ENCODE data around the gene RAI2.
A peak's percentile ranks its signal among the peaks of the same experiment; 100 is the strongest.
"Not testable (repeated sequence)": the region's sequence is repeated elsewhere in the genome, so short reads cannot be mapped to it uniquely, and the experiment has no call there.

RAI2 gene

DNA sequence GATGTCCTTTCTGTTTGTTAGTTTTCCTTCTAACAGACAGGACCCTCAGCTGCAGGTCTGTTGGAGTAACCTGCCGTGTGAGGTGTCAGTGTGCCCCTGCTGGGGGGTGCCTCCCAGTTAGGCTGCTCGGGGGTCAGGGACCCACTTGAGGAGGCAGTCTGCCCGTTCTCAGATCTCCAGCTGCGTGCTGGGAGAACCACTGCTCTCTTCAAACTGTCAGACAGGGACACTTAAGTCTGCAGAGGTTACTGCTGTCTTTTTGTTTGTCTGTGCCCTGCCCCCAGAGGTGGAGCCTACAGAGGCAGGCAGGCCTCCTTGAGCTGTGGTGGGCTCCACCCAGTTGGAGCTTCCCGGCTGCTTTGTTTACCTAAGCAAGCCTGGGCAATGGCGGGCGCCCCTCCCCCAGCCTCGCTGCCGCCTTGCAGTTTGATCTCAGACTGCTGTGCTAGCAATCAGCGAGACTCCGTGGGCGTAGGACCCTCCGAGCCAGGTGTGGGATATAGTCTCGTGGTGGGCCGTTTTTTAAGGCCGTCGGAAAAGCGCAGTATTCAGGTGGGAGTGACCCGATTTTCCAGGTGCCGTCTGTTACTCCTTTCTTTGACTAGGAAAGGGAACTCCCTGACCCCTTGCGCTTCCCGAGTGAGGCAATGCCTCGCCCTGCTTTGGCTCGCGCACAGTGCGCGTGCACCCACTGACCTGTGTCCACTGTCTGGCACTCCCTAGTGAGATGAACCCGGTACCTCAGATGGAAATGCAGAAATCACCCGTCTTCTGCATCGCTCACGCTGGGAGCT lies 74.3 kb downstream of the RAI2 start:
- DNase-seq (ENCODE audit: low read depth in 2 of 2) = not testable (repeated sequence)

DNA sequence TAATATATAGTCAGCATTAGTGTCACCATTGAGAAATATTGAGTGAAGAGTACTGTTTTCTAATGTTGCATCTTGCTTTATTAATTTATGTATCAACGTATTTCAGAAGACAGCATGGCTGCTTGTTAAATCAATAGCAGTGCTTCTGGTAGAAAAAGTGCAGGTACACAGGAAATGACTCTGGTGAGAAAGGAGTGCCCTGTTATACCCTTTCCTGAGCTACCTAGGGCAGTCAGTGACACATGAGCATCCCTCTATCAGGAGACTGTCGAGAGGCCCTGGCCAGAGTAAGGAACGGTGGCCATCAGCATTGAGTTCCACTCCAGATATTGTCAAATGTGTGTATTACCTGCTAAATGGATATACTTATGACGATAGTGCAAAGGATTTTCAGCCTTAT lies 81.7 kb downstream of the RAI2 start:
- DNase-seq (ENCODE audit: low read depth in 2 of 2) = no peak

DNA sequence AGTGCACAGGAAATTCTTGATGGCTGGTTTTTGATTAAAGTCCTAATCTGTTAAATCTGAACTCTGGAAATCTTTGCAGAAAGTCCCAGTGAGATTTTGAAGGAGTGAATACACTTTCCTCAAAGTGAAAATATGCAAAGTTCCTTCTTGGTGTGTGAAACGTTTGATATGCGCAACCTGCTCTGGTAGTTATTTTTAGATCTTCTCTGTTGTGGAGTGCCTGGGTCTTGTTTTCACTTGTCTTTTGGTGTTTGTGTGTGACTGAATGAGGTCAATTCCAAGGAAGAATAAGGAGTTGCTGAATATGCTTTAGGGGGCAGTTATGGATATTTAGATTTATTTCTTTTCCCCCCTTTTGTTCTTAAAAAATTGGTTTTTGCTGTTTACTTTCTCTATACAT lies 82.1 kb downstream of the RAI2 start:
- DNase-seq (ENCODE audit: low read depth in 2 of 2) = no peak

DNA sequence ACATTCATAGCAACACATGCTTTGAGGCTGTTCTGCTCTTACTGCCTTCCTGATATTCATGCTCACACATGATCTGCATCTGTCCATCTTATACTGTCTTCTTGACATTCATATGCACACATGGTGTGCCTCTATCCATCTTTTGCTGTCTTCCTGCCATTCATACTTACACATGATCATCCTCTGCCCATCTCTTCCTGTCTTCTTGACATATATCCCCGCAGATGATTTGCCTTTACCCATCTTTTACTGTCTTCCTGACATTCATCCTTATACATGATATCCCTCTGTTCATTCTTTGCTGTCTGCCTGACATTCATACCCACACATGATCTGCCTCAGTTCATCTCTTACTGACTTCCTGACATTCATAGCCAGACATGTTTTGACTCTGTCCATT lies 87.0 kb downstream of the RAI2 start:
- DNase-seq (ENCODE audit: low read depth in 2 of 2) = no peak

DNA sequence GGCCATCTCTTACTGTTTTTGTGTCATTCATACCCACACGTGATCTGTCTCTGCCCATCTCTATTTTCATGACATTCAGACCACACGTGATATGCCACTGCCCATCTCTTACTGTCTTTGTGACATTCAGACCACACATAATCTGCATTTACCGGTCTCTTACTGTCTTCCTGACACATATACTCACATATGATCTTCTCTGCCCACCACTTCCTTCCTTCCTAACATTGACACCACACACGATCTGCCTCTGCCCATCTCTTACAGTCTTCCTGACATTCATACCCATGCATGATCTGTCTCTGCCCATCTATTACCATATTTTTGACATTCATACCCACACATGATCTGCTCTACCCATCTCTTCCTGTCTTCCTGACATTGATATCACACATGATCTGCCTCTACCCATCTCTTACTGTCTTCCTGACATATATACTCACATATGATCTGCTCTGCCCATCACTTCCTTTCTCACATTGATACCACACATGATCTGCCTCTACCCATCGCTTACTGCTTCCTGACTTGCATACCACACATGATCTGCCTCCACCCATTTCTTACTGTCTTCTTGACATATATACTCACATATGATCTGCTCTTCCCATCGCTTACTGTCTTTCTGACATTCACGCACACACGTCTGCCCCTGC lies 87.7 kb downstream of the RAI2 start:
- DNase-seq (ENCODE audit: low read depth in 2 of 2) = no peak

DNA sequence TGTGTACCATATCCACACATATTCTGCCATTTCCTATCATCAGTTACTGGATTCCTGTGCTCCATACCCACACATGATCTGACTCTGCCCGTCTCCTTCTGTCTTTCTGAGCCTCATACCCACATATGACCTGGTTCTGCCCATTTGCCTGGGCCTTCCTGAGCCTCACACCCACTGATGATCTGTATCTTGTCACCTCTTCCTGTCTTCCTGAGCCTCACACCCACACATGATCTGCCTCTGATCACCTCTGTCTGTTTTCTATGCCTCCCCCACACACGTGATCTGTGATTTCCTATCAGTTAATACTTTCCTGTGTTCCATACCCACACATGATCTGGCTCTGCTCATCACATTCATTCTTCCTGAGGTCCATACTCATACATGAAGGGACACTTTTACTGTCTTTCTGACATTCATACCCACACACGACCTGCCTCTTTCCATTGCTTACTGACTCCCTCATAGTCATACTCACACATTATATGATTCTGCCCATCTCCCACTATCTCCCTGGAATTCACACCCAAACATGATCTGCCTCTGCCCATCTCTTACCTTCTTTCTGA lies 91.3 kb downstream of the RAI2 start:
- peak in 1 of 2 donors; percentile 12 for DNase-seq (ENCODE audit: low read depth in 2 of 2)

DNA sequence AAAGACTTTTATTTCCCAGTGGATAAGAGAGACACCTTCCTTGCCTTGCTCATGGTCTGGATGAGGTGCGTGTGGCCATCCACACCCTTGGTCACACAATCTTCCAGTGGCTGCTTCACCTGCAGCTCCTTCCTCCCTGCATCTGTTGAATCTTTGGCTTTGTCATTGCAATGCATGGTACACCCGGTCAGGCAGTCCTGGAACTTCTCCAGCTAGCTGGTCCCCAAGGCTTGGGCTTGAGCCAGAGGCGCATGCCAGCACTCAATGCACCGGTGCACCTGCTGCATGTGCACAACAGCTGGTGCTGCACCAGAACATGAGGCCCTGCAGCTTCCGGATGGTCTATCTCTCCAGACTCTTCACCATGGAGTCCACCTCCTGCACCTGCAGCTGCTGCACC lies 92.1 kb downstream of the RAI2 start:
- DNase-seq (ENCODE audit: low read depth in 2 of 2) = no peak

DNA sequence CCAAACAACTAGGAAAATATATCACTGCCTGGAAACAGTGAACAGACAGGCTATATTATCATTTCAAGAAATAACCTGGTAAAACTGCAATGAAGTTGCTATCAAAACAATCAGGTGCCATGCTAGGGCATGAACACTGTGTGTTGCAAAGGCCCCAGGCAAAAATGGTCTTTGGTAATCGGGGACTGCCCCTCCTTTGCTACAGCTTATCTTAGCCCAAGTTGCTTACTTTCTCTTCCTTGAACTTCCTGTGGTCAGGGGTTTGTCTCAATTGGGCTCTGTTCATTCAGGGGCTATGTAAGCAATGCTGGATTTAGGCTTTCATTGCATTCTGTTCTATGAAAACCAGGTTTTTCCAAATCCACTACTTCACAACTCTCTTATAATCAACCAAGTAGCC lies 93.4 kb downstream of the RAI2 start:
- no peak for DNase-seq (ENCODE audit: low read depth in 2 of 2)

DNA sequence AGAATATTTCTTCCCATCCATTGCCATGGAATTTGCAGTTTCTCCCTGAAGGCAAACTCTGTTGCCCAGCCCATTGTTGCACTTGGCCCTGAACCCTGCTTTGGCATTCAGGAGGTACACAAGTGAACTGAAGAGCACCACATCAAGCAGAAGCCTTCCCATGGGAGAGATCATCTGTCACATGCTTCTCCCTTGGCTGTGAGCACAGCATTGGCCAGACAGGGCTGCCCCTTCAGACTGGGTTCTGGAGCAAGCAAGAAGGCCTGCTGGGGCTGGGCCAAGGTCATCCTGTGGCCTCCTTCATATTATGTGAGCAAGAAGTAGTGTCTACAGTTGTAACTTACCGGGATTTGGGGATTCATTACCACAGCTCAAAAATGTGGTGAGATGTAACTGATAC lies 101.1 kb downstream of the RAI2 start:
- DNase-seq (ENCODE audit: low read depth in 2 of 2) = no peak

DNA sequence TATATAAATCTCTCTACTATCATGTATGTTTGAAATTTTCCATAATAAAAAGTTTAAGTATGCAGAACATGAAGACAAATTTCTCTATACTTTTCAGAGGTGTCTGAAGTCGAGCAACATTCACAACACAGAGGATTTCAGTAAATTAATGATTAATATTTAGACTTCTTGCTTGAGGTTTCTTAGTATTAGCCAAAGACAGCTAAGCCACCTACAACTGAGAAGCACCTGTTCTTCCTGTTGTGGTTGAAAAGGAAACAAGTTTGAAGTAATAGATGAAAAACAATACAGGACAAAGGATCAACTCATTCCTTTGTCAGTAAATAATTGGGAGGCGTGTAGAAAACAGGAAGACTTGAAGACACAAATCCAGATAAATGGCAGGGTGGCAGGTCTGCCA lies 102.7 kb downstream of the RAI2 start:
- DNase-seq (ENCODE audit: low read depth in 2 of 2) = no peak

DNA sequence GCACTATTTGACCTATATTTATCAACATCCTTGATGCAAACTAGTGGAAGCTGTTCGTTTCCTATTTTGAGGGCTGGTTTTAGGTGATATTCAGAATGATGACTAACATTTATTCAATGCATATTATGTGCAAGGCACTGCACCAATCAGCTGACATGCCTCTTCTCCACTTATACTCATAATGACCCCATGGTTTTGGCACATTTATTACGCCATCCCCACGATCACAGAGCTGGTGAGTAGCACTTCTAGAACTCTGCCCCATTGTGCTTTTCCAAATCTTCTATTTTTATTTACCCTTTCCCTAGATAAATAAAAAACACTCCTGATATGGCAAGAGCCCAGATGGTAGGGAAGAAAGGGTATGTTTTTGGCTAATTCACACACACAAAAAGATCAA lies 110.7 kb downstream of the RAI2 start:
- no peak for DNase-seq (ENCODE audit: low read depth in 2 of 2)

Measured in stimulated activated CD8-positive, alpha-beta memory T cell treated with anti-CD3 and anti-CD28 coated beads, Interleukin-7, amount 100 ng/mL, for 4 hours (primary cell).